Gastrocnemius medialis (tissue), 4 donors: ENCODE results near the gene RPS4Y1.

ENCODE experiments used
- POLR2A ChIP-seq, 2 donors: fragments of 450-650 bp; IDR thresholded peaks; one replicate each; pipeline ENCODE4 v1.6.1; 2017; ENCODE audit warnings: antibody characterized with exemption in 2 of 2, mild to moderate bottlenecking in 2 of 2, moderate library complexity in 2 of 2
- TF ChIP-seq, protein P1 (sequence below), 5 experiments: fragments of 450-650 bp in 3 of 5; fragments of 200-600 bp in 2 of 5; sonication (generic) in 2 of 5; IDR thresholded peaks in 4 of 5; conservative IDR thresholded peaks in 1 of 5; 1 replicate in 4 of 5; 2 replicates in 1 of 5; pipeline ENCODE4 v1.5.1; 2016 to 2019; ENCODE audit warnings: antibody characterized with exemption in 5 of 5, mild to moderate bottlenecking in 3 of 5, moderate library complexity in 3 of 5

DNA sequence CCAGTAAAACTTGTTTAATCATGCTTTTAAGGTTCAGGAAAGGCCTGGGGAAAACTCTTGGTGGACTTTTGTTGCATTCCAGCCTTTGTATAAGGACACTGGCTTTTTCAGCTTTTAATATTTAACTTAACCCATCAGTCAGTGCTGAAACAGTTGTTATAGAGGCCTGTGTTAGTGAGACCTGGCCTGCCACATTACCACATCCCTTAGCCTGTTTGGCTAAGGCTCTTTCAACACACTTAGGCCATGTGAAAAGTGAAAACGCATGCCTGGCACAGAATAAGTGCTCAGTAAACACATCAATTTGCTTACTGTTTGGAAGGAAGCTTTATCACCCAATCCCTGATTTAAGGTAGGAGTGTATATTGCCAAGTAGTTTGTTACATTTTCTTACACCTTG is 3.5 kb upstream of the RPS4Y1 start:
- TF ChIP-seq, protein P1, sequence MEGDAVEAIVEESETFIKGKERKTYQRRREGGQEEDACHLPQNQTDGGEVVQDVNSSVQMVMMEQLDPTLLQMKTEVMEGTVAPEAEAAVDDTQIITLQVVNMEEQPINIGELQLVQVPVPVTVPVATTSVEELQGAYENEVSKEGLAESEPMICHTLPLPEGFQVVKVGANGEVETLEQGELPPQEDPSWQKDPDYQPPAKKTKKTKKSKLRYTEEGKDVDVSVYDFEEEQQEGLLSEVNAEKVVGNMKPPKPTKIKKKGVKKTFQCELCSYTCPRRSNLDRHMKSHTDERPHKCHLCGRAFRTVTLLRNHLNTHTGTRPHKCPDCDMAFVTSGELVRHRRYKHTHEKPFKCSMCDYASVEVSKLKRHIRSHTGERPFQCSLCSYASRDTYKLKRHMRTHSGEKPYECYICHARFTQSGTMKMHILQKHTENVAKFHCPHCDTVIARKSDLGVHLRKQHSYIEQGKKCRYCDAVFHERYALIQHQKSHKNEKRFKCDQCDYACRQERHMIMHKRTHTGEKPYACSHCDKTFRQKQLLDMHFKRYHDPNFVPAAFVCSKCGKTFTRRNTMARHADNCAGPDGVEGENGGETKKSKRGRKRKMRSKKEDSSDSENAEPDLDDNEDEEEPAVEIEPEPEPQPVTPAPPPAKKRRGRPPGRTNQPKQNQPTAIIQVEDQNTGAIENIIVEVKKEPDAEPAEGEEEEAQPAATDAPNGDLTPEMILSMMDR (IDR thresholded peaks at IDR 0.05 in 4 of 5, conservative IDR thresholded peaks at IDR 0.05 in 1 of 5) = no peak
- TF ChIP-seq POLR2A (IDR thresholded peaks at IDR 0.05) = no peak
